Neural cell (in vitro differentiated cells): ENCODE results near the gene BCAR3.

Experiments used
- EP300 ChIP-seq: fragments of 450-650 bp; conservative IDR thresholded peaks from 2 replicates; pipeline ENCODE4 v1.6.1; 2014; ENCODE audit warnings: antibody characterized with exemption, mild to moderate bottlenecking, moderate library complexity; ENCODE audit not compliant: poor library complexity, severe bottlenecking
- EZH2 ChIP-seq: fragments of 200-600, 300-800 bp; shearing (Covaris generic), sonication (generic); IDR thresholded peaks from 2 replicates; pipeline ENCODE4 v1.6.1; 2014; ENCODE audit warnings: antibody characterized with exemption, low read length, borderline replicate concordance, mild to moderate bottlenecking; ENCODE audit not compliant: insufficient read depth, poor library complexity, severe bottlenecking
- POLR2AphosphoS5 ChIP-seq: IDR thresholded peaks from 2 replicates; pipeline ENCODE4 v1.6.1; 2012
- RAD21 ChIP-seq: fragments of 450-650 bp; conservative IDR thresholded peaks from 2 replicates; pipeline ENCODE4 v1.6.1; 2014; ENCODE audit warnings: antibody characterized with exemption, mild to moderate bottlenecking, moderate library complexity
- REST ChIP-seq: IDR thresholded peaks from 2 replicates; pipeline ENCODE4 v1.6.1; 2012; ENCODE audit warnings: borderline replicate concordance
- SMC3 ChIP-seq: fragments of 450-650 bp; conservative IDR thresholded peaks from 2 replicates; pipeline ENCODE4 v1.6.1; 2014; ENCODE audit warnings: antibody characterized with exemption, mild to moderate bottlenecking, moderate library complexity; ENCODE audit not compliant: poor library complexity
- TAF1 ChIP-seq: IDR thresholded peaks from 2 replicates; pipeline ENCODE4 v1.6.1; 2012; ENCODE audit warnings: low read depth
- TF ChIP-seq, protein P1 (sequence below): fragments of 450-650 bp; IDR thresholded peaks from 2 replicates; pipeline ENCODE4 v1.5.1; 2014; ENCODE audit warnings: antibody characterized with exemption, mild to moderate bottlenecking, moderate library complexity; ENCODE audit not compliant: poor library complexity, severe bottlenecking

DNA sequence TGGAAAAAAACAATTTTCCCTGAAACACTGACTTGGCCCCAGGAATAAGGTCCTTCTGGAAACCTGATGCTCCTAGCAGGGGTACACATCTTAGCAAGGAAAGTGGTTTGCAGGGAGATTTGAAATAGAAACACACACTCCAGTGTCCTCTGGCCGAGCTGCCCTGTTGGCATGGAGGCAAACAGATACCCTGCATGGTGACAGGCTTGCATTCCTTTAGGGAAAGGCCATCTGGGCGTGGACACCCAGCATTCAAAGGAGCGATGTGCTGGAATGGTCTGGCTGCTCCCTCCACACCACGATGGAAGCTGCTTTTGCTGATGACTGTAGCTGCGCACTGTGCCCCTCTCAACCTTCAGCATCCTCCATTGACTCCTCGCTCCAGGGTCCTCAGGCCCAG is 41.5 kb upstream of the BCAR3 start:
- TF ChIP-seq, protein P1, sequence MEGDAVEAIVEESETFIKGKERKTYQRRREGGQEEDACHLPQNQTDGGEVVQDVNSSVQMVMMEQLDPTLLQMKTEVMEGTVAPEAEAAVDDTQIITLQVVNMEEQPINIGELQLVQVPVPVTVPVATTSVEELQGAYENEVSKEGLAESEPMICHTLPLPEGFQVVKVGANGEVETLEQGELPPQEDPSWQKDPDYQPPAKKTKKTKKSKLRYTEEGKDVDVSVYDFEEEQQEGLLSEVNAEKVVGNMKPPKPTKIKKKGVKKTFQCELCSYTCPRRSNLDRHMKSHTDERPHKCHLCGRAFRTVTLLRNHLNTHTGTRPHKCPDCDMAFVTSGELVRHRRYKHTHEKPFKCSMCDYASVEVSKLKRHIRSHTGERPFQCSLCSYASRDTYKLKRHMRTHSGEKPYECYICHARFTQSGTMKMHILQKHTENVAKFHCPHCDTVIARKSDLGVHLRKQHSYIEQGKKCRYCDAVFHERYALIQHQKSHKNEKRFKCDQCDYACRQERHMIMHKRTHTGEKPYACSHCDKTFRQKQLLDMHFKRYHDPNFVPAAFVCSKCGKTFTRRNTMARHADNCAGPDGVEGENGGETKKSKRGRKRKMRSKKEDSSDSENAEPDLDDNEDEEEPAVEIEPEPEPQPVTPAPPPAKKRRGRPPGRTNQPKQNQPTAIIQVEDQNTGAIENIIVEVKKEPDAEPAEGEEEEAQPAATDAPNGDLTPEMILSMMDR = no peak
- TF ChIP-seq EP300 = no peak
- TF ChIP-seq RAD21 = no peak
- TF ChIP-seq REST = no peak
- TF ChIP-seq POLR2AphosphoS5 = no peak
- TF ChIP-seq SMC3 = no peak
- TF ChIP-seq EZH2 = no peak
- no peak for TF ChIP-seq TAF1
